Measurements from ENCODE around the gene RPTN.
"Not testable (repeated sequence)": the region's sequence is repeated elsewhere in the genome, so short reads cannot be mapped to it uniquely, and the experiment has no call there.

Gene RPTN

DNA sequence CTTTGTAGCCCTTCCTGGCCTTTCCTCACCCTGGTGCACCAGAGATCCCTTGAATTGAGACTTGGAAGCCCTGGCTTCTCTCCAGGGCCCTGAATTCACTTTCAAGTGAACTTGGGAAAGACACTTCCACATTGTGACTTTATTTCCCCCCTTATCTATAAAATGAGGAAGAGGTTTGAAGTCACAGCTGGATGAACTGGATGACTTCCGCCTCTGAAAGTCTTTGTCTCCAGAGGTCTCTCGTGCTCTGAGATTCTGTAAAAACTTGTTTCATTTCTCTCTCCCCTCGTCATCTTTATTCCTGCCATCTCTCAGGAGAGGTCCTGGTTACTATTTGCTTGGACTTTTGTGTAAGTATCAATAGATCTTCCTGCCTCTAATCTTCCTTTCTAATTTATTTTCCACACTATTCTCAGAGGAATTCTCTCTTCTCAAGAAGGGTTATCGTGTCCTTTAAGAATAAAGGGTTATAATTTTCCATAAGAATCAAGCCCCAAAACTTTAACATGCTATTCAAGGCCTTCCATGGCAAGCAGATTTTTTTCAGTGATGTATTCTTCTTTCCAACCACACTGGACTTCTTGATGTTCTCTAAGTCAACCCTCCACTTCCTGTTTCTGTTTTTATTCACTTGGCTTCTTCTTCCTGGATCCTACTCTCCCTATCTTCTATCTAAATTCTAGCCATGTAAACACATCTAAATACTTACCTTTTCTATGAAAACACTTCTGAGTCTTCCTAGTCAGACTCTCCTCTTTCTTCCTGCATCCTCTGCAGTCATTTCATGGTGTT lies 6.5 kb upstream of the RPTN start:
- DNase-seq = no peak

- DNase-seq = no peak
These were observed 5.6 kb upstream of the RPTN start for GRCh38 chr1:152164517-152165136.

GRCh38 chr1:152162792-152163463 lies 3.9 kb upstream of the RPTN start:
- DNase-seq = no peak

DNA sequence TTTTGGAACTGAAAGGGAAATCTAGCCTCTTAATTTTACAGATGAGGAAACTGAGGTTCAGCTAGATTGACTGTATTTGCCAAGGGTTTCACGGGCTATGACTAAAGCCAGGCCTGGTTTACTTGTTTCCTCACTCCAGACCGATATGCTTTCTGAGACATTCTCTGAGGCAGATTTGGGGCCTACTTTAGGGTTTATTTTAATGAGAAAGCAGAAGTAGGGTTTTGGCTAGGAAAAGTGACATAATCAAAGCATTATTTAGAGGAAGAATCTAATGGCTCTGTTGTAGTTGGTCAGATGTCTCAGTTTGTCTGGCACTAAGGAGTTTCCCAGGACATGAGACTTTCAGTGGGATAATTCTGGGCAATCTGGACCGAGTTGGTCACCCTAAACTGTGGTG lies 1.5 kb upstream of the RPTN start:
- DNase-seq = no peak

DNA sequence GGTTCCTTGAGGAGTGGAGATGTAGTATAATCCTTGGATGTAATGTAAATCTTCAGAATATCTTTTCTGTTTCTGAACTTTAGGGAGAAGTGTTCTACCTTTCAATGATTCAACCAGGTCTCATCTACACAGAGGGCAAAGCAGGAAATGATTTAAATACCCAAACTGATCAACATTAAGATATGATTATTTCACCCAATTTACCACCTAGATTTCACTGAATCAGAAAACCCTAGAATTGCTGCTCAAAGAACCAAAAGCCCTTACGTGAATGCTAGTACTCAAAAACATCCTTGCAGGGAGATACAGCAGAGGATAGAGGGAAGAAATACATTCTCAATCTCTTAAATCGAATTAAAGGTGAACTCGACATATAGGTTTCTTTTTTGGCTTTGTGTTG lies 5.0 kb downstream of the RPTN start:
- no peak for DNase-seq

DNA sequence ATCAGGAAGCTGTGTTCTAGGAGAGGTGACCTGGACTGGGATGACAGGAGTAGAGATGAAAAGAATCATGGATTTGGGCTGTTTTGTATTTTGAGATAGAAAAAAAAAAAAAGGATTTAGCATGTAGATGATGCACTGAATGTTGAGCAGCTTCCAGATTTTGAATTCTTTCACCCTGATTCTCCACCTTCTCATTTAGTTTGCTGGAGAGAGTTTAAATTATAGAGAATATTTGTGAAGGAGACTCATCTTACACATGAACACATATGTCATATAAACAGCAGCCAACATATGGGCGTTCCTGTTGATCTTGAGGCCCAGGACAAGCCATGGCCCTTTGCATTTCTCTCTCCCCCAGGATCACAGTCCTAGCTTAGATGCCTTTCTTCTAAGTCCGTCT lies 7.4 kb downstream of the RPTN start:
- DNase-seq = no peak

DNA sequence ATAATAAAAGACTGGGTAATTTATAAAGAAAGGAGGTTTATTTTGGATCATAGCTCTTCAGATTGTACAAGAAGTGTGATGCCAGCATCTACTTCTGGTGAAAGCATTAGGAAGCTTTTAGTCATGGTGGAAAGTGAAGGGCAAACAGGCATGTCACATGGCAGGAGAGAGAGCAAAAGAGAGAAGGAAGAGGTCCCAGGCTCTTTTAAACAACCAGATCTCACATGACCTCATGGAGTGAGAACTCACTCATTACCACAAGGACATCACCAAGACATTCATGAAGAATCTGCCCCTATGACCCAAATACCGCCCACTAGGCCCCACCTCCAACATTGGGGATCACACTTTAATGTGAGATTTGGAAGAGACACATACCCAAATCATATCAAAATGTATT lies 10.0 kb downstream of the RPTN start:
- DNase-seq = no peak

DNA sequence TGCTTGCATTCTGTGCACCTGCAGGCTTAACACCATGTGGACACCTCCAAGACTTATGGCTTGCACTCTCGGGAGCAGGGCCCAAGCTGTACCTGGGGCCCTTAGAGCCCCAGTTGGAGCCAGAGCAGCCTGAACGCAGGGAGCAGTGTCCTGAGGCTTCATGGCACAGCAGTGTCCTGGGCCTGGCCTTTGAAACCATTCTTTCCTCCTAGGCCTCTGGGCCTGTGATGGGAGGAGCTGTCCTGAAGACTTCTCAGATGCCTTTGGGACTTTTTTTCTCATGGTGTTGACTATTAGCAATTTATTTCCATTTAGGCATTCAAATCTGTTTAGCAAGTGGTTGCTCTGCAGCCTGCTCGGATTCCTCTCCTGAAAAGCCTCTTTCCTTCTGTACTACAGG lies 11.0 kb downstream of the RPTN start:
- no peak for DNase-seq

GRCh38 chr1:152145769-152146168 lies 13.3 kb downstream of the RPTN start:
- no peak for DNase-seq

DNA sequence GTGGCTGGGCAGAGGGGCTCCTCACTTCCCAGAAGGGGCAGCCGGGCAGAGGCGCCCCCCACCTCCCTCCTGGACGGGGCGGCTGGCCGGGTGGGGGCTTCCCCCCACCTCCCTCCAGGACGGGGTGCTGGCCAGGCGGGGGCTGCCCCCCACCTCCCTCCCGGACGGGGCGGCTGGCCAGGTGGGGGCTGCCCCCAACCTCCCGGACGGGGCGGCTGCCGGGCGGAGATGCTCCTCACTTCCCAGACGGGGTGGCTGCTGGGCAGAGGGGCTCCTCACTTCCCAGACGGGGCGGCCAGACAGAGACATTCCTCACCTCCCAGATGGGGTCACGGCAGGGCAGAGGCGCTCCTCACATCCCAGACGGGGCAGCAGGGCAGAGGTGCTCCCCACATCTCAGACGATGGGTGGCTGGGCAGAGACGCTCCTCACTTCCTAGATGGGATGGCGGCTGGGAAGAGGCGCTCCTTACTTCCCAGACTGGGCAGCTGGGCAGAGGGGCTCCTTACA lies 14.3 kb downstream of the RPTN start:
- DNase-seq = not testable (repeated sequence)

- peak; percentile 56 to 59 for DNase-seq
These were observed 15.7 kb downstream of the RPTN start for GRCh38 chr1:152143150-152143887.

DNA sequence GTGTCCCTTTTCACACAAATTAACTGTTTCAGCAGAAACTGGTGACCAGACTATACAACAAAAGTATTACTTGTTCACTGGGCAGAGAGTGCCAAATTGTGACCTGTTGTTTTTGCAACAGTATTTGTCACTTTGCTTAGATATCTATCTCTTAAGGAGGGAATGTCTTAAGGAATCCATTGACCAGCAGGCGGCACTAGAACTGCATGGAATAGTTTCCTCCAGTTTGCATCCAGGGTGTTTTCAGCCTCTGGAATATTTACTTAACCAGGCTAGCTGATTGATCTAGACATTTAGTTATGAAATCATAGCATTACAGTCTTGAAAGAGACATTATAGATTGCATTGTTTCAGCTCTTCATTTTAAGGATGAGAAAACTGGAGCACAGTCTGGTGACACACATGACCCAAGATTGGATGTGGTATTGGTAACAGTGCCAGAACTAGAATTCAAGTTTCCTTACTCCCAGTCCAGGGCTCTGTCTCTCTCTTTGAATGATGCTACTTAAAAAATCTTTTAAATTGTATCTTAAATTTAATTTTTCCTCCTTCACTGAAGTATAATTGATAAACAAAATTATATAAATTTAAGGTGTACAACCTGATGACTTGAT lies 16.9 kb downstream of the RPTN start:
- peak; percentile 29 to 31 for DNase-seq

DNA sequence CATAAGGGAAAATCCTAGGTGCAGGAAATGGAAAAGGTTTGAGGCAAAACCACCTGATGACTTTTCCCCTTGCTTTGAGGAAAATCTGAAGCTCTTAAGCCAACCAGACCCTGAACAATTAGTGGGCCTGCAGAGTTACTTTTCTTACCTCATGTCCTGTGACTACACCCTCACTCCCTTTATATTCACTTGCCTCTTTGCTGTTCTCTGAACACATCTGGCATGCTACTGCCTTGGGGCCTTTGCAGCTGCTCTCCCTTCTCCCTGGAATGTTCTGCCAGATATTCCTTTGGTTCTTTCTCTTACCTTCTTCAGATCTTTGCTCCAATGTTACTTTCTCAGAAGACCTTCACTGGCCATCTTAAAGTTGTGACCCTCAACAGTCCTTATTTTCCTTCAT lies 21.8 kb downstream of the RPTN start:
- DNase-seq = no peak

DNA sequence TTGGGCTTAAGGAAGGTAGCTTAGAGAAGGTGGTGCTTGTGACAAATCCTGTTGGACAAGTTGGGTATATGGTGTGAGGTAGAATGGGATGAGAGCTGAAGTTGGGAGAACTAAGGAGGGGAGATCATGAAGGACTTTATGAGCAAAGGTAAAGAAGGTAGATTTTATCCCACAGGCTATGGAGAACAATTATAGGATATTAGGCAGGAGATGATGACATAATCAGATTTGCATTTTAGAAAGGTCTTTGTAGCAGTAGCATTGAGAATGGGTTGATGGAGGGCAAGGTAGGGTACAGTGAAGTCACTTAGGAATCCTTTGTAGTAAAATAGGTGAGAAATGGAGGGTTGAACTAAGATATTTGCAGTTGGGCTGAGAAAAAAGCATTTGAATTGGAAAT lies 28.8 kb downstream of the RPTN start:
- no peak for DNase-seq

DNA sequence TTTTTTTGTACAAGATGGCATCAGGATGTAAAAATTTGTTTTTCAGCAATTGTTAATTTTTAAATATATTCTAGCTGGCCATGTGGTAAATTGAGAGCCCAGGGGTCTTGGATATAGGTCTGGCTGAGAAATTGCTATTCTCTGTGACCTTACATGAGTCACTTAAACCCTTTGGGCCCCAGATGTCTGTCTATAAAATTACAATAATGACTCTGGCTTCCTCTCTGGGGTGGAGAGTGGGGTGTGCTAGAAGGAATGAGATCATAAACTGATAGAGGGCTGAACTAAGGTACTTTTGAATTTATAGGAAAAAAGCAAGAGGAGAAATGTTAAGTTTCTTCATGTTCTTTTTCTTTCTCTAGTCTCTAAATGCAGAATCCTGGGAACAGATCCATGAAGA lies 31.4 kb downstream of the RPTN start:
- no peak for DNase-seq

DNA sequence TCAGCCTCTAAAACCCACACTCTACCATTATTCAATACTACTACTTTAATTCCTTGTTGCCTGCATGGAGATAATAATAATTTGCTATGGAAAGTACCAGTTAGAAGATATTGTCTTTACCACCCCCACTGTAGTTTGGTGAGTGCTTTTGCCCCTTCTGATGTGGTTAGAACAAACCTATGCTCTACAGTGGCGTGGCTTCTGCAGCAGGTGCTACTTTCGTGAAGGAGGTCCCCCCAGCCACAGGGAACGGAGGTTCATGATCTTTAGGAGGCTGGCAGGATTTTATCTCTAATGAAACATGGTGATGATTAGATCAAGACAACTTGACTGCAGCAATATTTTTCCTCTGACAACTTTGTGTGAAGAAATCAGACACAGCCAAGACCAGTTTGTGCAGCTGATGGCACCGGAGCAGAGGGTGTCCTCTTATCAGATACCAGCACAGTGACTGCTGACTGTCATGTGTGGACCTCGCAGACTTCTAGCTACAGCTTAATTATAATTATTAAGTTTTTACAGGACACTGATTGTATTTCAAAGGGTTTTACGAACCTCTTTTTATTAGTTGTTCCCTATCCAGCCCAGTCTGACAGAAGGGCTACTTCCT lies 33.1 kb downstream of the RPTN start:
- DNase-seq = no peak

DNA sequence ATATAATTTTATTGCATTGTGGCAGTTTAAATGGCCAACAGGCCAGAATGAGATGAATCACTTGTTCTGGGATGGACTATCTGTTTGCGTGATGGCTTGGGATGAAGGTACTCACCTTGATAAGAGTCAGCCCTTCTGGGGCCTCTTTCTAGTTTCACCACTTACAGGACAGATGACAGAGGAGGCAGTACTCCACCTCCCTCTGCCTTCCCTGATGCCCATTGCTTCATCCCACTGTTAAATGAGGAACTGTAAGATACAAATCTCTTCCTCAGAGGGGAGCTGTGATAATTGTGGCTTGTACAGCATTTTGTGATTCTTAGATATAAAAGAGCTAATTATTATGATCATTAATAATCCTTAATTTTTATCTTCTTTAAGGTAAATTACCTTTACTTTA lies 40.1 kb downstream of the RPTN start:
- no peak for DNase-seq

DNA sequence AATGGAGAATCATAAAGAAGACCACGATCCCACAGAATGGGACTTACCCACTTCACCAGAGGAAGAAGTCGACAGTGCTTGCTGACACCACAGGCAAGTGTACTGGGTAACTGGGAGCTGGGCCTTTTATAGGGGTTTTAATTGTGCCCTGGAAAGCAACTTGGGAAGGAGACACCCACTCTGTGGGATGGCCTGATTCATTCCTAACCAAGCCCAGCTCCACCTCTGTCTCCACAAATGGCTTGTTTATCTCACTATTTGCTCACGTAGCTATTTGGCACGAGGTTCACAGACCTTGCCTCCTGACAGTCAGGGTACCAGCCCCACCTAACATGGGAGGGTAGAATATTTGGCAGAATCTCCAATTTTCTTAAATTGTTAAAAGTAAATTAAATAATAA lies 43.7 kb downstream of the RPTN start, which contains the start of gene TCHH:
TSS of gene TCHH (minus strand) at position 101 of the 400 bp plus-strand sequence. CDS start 1,364 bp downstream, outside the sequence.
- no peak for DNase-seq

DNA sequence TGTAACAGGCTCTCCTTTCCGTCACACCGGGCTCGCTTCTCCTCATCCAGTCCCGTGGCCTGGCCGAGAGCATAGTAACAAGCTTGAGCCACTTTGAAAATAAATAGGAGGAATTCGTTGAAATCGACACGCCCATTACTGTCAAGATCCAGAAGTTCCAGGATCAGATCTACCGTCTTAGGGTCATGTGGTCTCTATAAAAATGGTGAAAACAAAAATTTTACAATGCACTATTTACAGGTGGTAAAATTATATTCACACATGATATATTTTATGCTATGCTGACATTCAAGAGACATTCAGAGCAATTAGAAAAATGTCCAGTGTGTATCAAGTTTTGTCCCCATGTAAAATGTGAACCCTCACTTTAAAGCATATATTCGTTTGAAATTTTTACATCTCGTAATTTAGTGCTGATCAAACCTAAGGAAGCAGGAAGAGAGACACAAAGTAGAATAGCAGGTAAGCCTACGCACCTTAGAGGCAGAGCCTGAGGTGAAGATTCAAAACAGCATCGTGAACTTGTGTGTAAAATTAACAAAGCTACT lies 46.1 kb downstream of the RPTN start:
- no peak for DNase-seq

DNA sequence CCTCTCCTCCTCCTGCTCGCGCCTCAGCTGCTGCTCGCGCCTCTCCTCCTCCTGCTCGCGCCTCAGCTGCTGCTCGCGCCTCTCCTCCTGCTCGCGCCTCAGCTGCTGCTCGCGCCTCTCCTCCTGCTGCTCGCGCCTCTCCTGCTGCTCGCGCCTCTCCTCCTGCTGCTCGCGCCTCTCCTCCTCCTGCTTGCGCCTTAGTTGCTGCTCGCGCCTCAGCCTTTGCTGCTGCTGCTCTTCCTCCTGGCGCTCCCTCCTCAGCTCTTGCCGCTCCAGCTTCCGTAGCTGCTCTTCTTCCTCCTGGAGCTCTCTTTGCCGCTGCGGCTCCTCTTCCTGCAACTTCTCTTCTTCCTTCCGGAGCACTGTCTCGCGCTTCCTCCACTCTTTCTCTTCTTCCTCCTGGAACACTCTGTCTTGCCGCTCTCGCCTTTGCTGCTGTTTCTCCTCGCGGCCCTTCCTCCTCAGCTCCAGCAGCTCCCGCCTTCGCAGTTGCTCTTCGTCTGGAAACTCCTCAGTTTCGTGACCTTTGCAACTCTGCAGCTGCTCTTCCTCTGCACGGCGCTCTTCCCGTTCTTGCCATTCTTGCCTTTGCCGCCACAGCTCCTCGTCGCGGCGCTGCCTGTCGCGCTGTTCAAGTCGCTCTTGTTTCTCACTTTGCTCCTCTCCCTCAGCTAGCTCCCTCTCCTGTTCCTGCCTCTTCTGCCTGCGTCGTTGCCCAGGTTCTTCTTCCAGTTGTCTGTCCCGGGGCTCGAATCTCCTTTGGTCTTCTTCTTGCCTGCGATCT lies 46.7 kb downstream of the RPTN start:
- DNase-seq = peak; percentile 26 to 43

DNA sequence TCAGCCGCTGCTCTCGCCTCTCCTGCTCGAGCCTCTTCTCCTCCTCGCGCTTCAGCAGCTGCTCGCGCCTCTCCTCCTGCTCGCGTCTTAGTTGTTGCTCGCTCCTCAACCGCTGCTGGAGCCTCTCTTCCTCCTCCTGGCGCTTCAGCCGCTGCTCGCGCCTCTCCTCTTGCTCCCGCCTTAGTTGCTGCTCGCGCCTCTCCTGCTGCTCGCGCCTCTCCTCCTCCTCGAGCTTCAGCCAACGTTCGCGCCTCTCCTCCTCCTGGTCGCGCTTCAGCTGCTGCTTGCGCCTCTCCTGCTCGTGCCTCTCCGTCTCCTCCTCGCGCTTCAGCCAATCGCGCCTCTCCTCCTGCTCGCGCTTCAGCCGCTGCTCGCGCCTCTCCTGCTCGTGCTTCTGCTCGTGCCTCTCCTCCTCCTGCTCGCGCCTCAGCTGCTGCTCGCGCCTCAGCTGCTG lies 47.5 kb downstream of the RPTN start:
- peak; percentile 52 to 62 for DNase-seq

Measured in activated T-cell treated with anti-CD3 and anti-CD28 coated beads, Interleukin-2, amount 50 U/mL, for 48 hours (primary cell).